AG09309 (cell line): ENCODE results near the gene CACNA1C.

Experiments
- DNase-seq: peaks from one replicate; pipeline ENCODE4 v3.0.0-alpha.2; 2010; ENCODE audit warnings: low read depth
- H3K4me3 ChIP-seq: 2 replicates; pipeline ENCODE4 v1.5.1; 2011; ENCODE audit warnings: mild to moderate bottlenecking, low read depth, low read length, moderate library complexity; ENCODE audit not compliant: control insufficient read depth
- TF ChIP-seq, protein P1 (sequence below): IDR thresholded peaks from 2 replicates; pipeline ENCODE4 v1.5.1; 2011; ENCODE audit warnings: mild to moderate bottlenecking, low read depth, low read length, inconsistent platforms; ENCODE audit not compliant: insufficient read depth, control insufficient read depth; ENCODE audit errors: missing control alignments

Gene CACNA1C

DNA sequence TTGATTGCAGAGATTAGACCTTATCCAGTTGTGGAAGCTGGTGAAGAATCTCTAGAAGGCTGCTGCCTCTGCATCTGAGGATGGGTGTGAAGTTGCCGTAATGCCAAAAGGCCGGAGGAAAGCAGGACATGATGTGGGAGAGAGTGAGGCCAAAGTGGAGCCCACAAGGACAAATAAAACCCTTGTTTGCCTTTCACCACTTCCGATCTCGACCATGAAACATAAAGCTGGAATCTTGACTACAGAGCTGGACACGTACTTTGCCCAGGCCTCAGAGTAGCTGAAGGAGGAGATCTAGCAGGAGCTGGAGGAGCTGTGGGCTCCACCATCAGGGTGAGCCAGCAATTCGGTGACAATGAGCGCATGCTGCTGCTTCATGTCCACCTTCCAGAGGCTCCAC lies 5.0 kb upstream of the CACNA1C start:
- TF ChIP-seq, protein P1, sequence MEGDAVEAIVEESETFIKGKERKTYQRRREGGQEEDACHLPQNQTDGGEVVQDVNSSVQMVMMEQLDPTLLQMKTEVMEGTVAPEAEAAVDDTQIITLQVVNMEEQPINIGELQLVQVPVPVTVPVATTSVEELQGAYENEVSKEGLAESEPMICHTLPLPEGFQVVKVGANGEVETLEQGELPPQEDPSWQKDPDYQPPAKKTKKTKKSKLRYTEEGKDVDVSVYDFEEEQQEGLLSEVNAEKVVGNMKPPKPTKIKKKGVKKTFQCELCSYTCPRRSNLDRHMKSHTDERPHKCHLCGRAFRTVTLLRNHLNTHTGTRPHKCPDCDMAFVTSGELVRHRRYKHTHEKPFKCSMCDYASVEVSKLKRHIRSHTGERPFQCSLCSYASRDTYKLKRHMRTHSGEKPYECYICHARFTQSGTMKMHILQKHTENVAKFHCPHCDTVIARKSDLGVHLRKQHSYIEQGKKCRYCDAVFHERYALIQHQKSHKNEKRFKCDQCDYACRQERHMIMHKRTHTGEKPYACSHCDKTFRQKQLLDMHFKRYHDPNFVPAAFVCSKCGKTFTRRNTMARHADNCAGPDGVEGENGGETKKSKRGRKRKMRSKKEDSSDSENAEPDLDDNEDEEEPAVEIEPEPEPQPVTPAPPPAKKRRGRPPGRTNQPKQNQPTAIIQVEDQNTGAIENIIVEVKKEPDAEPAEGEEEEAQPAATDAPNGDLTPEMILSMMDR = no peak
- no peak for DNase-seq
- no peak overlapping the region for H3K4me3 ChIP-seq

DNA sequence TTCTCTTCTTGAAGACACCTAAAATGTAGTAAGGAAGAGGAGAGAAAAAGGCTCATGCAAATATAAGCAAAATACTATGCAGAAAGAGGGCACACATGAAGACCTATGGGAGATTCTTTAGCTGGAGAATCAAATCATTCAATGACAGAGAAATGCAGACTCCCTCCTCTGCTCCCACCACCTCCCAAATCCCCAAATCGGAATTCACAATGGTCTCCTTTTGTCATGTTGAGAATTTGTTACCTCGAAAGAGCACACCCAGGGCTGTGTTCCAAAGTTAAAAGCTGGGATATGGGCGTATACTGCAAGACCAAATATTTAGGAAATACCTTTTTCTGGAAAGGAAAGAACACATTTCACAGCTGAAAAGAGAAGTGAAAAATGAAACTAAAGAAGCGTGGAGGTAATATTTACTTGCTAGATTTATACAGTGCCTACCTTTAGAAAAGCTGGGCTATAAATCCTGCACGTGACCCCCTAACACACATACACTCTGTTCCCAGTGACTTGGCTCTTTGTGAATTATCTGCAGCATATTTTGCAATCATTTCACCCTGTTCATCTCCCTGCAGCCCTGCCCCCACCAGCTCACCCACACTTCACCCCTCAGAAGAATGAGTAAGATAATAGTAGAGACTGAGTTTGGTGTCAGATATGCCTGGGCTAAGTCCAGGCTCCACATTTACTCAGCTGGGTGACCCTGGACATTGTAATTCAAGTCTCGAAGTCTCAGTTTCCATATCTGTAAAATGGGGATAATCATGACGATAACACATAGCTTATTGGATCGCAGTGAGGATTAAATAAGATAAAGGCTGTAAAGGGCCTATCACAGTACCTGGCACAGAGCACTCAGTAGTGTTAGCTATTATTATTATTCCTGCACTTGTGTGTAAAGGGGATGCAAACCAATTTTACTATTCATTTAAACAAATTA lies 2.9 kb upstream of the CACNA1C start:
- no peak overlapping the region for H3K4me3 ChIP-seq
- no peak for DNase-seq
- TF ChIP-seq, protein P1 = no peak

DNA sequence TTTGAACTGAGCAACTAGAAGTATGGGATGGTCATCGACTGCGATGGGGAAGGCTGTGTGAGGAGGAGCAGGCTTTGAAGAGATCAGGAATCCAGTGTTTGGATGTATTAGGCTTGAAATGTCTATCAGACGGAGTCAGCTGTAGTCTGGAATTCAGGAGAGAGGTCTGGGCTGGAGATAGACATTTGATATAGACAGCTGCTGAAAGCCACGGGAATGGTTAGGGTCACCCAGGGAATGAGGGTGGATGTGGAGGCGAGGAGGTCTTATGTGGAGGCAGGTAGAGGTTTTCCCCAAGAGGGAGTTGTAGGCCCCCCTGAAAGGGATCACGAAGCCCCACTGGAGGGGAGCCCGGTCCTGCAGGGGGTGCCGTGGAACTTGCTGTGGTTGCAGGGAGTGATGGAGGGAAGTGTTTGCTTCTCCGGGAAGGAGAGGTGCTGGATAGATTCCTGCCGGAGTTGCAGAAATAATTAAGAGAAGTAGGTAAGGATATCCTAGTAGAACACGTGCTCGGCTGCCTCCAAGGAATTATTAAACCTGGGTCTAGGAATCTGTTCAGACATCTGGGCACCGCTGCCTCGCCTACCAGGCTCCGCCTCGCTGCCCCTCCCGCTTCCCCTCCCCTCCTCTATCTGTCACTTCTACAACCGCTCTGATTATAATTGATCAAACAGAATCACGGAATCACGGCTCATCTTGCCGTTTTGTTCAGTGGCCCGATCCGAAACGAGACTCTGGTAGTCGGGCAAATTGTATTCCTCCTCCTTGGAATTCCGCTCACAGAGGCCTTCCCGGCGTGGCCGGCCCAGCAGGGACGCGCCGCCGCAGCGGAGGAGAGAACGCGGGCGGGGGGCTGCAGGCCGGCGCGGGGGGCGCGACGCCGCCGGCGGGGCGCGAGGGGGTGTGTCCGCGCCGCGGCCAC lies 826 bp upstream of the CACNA1C start:
- peak overlapping the region; percentile 51 for H3K4me3 ChIP-seq
- no peak for DNase-seq
- TF ChIP-seq, protein P1 = no peak

DNA sequence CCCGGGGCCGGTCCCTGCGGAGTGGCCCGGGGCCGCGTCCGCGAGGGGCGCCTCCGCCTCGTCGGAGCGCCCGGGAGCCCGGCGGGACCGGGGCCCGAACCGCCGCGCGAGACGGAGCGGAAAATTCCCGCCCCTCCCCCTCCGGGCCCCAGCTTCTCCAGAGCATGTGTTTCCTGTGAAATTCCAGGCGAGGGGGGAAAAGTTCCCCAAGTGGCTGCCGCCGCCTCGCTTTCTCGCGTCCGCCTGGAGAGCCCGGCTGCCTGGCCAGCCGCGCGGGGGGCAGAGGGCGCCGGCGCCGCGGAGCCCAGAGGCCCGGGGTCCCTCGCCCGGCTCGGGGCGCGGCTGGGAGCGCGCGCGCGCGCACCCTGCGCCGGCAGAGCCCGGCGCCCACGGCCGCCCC lies 904 bp downstream of the CACNA1C start:
- no peak for DNase-seq
- TF ChIP-seq, protein P1 = no peak
- peak overlapping the region; percentile 88 for H3K4me3 ChIP-seq

DNA sequence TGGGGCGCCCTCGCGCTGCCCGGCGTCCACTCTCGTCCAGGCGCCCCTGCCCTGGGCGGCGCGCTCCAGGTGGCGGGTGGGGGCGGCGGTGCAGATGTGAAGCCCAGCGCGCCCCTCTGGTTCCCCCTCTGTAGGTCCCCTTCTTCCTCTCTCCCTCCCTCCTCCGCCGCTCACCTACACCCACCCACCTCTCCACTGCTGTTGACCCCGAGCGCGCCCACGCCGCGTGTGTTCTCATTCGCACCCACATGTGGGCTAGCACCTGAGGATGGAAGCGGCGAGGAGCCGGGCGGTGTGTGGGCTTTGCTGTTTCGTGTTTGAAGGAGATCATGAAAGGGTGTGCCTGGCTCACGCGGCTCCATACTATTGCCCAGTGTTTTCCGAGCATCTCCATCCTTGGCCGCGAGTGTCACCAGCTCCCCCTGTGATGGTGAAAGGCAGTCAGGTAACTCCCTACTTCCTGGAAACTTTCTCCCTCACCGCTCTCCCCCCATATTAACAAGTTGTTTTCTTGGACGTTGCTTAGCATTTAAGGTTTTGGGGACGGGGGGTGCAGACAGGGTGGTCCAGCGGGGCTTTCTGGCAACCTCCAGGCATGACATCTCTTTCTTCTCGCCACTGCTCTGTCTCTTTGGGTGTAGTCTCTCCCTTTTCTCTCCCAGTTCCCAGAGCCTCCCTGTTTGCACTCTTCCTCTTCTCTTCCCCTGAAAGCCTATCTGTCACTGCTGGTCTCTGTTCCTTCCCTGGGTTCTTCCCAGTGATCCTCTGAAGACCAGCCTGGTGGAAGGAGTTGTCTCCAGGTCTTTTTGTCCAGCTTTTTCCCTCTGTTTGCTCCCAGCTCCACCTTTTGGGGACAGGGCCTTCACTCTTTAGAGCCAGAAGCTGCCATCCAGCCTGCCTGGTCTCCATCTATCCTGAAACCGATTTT lies 1.6 kb downstream of the CACNA1C start:
- TF ChIP-seq, protein P1 = no peak
- H3K4me3 ChIP-seq = peak overlapping the region; percentile 88
- no peak for DNase-seq
